Measurements from ENCODE around the gene PLEK2.

- TF ChIP-seq CTCF (IDR thresholded peaks at IDR 0.05) = peak; percentile 73 to 86 (median 78)
- no peak for TF ChIP-seq EP300 (IDR thresholded peaks at IDR 0.05)
Observed at GRCh38 chr14:67426983-67427606, 15.1 kb upstream of the PLEK2 start.
